HG02798 (cell line): ENCODE results near the gene PNMA1.
A peak's percentile ranks its signal among the peaks of the same experiment; 100 is the strongest.

Experiments
- ATAC-seq: cut with Tn5 transposase; IDR thresholded peaks from one replicate; pipeline ENCODE4 v1.9.1; 2021; ENCODE audit warnings: mild to moderate bottlenecking; ENCODE audit not compliant: unreplicated experiment, poor library complexity

The PNMA1 gene

GRCh38 chr14:73739174-73739898 lies 25.2 kb upstream of the PNMA1 start:
- ATAC-seq: no peak

- ATAC-seq: no peak
Observed at GRCh38 chr14:73738518-73739173, 24.5 kb upstream of the PNMA1 start.

GRCh38 chr14:73736842-73737241 lies 22.7 kb upstream of the PNMA1 start:
- no peak for ATAC-seq

- ATAC-seq: no peak
Observed at GRCh38 chr14:73732006-73732405, 17.8 kb upstream of the PNMA1 start.

- ATAC-seq: no peak
Observed at GRCh38 chr14:73731111-73731510, 16.9 kb upstream of the PNMA1 start.

- ATAC-seq: no peak
Observed at GRCh38 chr14:73729556-73730265, 15.5 kb upstream of the PNMA1 start.

GRCh38 chr14:73728717-73729330 lies 14.6 kb upstream of the PNMA1 start:
- peak; percentile 59 for ATAC-seq

- ATAC-seq: no peak
Observed at GRCh38 chr14:73727166-73727565, 13.0 kb upstream of the PNMA1 start.

GRCh38 chr14:73726025-73726961 lies 12.1 kb upstream of the PNMA1 start:
- no peak for ATAC-seq

GRCh38 chr14:73725116-73726024 lies 11.2 kb upstream of the PNMA1 start:
- no peak for ATAC-seq

GRCh38 chr14:73724696-73725095 lies 10.5 kb upstream of the PNMA1 start:
- no peak for ATAC-seq

- no peak for ATAC-seq
Observed at GRCh38 chr14:73723797-73724661, 9.8 kb upstream of the PNMA1 start.

GRCh38 chr14:73723406-73723796 lies 9.2 kb upstream of the PNMA1 start:
- ATAC-seq: no peak

- ATAC-seq: no peak
Observed at GRCh38 chr14:73722581-73722980, 8.4 kb upstream of the PNMA1 start.

GRCh38 chr14:73721101-73721821 lies 7.1 kb upstream of the PNMA1 start:
- no peak for ATAC-seq

GRCh38 chr14:73720636-73721035 lies 6.5 kb upstream of the PNMA1 start:
- ATAC-seq: no peak

- ATAC-seq: no peak
Observed at GRCh38 chr14:73719791-73720190, 5.6 kb upstream of the PNMA1 start.
